ENCODE measurements around the gene LNX1.
"Not testable (repeated sequence)": the region's sequence is repeated elsewhere in the genome, so short reads cannot be mapped to it uniquely, and the experiment has no call there.

The LNX1 gene

GRCh38 chr4:53459548-53459947 is 131.7 kb downstream of the LNX1 start:
- DNase-seq (ENCODE audit: low spot score): no peak

- DNase-seq (ENCODE audit: low spot score): no peak
Measured at GRCh38 chr4:53456178-53456577, 135.1 kb downstream of the LNX1 start.

- DNase-seq (ENCODE audit: low spot score): no peak
Measured at GRCh38 chr4:53455766-53456165, 135.5 kb downstream of the LNX1 start.

- DNase-seq (ENCODE audit: low spot score): no peak
Measured at GRCh38 chr4:53453385-53453784, 137.9 kb downstream of the LNX1 start.

GRCh38 chr4:53450773-53451172 is 140.5 kb downstream of the LNX1 start:
- no peak for DNase-seq (ENCODE audit: low spot score)

GRCh38 chr4:53444954-53445353 is 146.3 kb downstream of the LNX1 start:
- DNase-seq (ENCODE audit: low spot score): no peak

GRCh38 chr4:53441564-53441963 is 149.7 kb downstream of the LNX1 start:
- DNase-seq (ENCODE audit: low spot score): no peak

- DNase-seq (ENCODE audit: low spot score): no peak
Measured at GRCh38 chr4:53436251-53436650, 155.0 kb downstream of the LNX1 start.

GRCh38 chr4:53432528-53433424 is 158.5 kb downstream of the LNX1 start:
- DNase-seq (ENCODE audit: low spot score): no peak

- DNase-seq (ENCODE audit: low spot score): no peak
Measured at GRCh38 chr4:53431052-53431451, 160.2 kb downstream of the LNX1 start.

GRCh38 chr4:53427366-53427765 is 163.9 kb downstream of the LNX1 start:
- DNase-seq (ENCODE audit: low spot score): no peak

GRCh38 chr4:53424280-53424679 is 167.0 kb downstream of the LNX1 start:
- DNase-seq (ENCODE audit: low spot score): no peak

GRCh38 chr4:53422367-53422766 is 168.9 kb downstream of the LNX1 start:
- DNase-seq (ENCODE audit: low spot score): no peak

- no peak for DNase-seq (ENCODE audit: low spot score)
Measured at GRCh38 chr4:53421791-53422190, 169.5 kb downstream of the LNX1 start.

- DNase-seq (ENCODE audit: low spot score): no peak
Measured at GRCh38 chr4:53419208-53419607, 172.1 kb downstream of the LNX1 start.

GRCh38 chr4:53409479-53409878 is 181.8 kb downstream of the LNX1 start:
- DNase-seq (ENCODE audit: low spot score): not testable (repeated sequence)

Data from ecto neural progenitor cell (in vitro differentiated cells).